C4-2B (cell line): ENCODE measurements around the gene FUT4.

Source experiments
- CTCF ChIP-seq: fragments of 450-650 bp; conservative IDR thresholded peaks from 2 replicates; pipeline ENCODE4 v1.5.1; 2017; ENCODE audit warnings: mild to moderate bottlenecking
- ZFX ChIP-seq: fragments of 450-650 bp; IDR thresholded peaks from 2 replicates; pipeline ENCODE4 v1.6.1; 2017

DNA sequence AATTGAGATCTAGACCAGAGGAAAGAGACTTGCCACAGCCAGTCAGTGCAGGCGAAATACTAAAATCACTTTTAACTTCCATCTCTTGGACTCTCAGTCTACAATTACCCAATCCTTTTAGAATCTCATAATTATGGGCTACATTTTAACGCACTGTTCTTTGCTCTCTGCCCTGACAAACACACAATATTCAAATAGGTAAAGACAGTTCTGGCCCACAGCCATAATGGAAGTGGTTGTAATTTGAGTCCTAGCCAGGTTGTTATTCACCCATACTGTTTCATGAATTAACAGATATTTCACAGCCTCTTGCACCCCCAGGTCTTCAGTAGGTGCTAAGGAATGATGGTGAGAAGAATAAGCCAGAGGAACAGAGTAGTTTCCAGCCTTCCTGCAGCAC, 30.6 kb upstream of the FUT4 start:
- TF ChIP-seq CTCF = no peak
- TF ChIP-seq ZFX = no peak
